Hypothalamus (tissue), 51 donors: ENCODE data around the gene INCA1.

Experiments used
- DNase-seq, 51 donors: peaks; one replicate each; lab custom pipeline; 2025; lab: John Stamatoyannopoulos, UW

INCA1 gene

DNA sequence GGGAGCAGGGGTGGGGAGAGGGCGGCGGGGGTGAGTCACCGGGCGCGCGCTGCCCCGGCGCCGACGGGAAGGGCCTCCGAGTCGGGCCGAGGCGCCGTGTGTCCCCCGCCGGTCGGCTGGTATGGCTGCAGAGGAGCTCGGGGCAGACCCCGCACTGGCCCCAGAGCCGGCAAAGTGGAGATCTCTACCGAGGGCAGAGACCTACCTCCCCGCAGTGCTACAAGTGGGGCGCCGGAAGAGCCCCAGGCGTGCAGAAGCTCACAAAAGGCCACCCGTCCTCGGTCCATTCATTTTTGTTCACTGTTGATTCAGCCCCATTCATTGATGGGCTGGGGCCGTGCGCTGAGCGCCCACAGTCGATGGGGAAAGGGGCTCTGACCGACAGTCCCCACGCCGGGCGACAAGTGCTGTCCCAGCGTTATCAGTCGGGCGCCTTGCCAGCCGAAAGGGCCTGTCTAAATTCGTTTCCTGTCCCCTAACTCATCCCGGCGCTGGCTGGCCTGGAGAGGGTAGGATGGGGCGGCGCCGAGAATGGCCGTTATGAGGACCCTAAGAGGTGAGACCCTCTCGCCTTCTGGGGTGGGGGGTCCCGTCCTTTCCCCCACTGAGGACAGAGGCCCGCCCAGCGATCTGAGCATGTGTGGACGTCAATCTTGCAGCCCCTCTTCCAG lies 47.1 kb downstream of the INCA1 start:
- DNase-seq: peak in 2 of 51 donors; percentile 39 to 45

DNA sequence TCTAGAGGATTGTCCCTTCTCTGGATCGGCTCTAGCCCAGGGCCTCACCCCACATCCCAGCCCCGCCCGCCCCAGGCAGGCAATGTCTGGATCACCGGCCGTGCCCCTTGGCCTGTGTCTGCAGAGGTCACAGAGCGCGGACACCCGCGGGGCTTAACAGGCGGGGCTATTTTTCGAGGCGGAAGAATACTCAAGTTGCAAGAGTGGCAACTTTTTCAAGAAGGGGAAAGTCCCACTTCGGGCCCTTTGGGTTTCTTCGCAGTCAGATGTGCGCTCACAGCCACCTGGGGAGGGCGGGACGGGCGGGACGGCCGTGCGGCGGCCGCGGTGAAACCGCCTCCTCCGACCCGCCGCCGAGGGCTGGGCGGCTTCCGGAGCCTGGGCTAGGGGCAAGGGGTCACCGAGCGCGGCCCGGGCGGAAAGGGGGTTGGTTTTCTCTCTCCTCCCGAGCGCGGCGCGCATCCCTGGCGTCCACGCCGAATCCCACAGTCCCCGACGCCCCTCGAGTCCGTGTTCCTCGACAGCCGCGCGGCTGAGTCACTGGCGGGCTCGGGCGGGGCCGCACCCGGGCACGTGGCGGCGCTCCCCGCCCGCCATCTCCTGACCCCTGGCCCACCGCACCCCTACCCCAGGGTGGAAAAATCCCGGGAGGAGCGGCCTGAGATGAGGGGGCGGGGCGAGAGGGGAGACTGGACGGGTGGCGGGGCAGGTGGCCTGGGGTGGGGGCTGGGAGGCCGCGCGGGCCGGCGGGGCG lies 47.8 kb downstream of the INCA1 start:
- DNase-seq: peak in 29 of 51 donors; percentile 18 to 72 (median 51)

DNA sequence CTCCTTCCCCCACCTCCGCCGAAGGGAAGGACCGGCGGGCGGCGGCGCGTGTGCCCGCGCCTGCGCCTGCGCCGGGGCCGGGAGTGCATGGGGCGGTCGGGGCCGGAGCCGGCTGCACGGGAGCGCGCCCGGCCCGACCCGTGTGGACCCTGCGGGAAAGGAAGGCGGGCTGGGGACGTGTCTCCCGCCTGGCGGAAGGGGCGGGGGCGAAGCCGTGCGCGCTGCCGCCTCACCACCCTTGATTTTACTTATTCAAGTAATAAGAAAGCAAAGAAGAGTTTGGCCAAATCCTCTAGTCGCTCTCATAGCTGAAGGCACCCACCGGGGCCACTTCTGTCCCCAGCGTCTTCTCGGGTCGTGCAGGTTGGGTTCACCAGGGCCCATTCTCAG lies 48.4 kb downstream of the INCA1 start:
- peak in 45 of 51 donors; percentile 42 to 86 (median 70) for DNase-seq

DNA sequence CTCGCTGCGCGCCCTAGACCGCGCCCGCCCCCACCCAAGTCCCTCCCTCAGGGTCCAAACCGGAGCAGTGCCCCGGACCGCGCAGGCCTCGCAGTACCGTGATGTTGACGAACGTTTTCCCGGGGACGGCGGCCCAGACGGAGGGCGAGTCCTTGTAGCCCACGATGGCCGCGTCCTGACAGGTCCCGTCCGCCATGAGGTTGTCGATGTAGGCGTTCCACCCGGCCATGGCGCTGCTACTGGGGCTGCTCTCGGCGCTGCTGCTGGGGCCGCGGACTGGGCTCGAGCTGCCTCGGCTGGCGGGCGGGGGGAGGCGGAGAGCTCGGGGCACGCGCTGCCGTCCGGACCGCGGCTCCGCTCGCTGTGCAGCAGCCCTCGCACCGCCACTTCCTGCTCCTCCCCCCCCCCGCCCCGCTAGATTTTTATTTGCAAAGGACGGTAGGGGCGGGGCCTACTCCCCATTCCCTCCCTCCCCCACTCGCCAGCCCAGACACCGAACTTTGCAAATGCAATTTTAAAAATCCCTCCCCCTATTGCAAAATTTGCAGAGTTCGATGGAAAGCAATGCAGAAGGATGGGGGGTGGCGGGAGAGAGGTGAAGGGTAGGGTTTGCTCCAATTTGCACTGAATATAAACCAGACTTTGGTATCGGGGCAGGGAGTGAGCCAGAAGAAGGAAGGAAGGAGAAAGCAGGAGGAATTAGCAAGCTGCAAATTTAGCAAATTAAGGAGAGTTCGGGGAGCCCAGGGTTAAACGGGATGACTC lies 49.0 kb downstream of the INCA1 start, which contains the start of gene PFN1:
TSS of gene PFN1 (minus strand) at position 365 of the 765 bp plus-strand sequence. CDS start at position 229, 136 bp downstream.
- peak; percentile 39 to 93 (median 74) for DNase-seq

DNA sequence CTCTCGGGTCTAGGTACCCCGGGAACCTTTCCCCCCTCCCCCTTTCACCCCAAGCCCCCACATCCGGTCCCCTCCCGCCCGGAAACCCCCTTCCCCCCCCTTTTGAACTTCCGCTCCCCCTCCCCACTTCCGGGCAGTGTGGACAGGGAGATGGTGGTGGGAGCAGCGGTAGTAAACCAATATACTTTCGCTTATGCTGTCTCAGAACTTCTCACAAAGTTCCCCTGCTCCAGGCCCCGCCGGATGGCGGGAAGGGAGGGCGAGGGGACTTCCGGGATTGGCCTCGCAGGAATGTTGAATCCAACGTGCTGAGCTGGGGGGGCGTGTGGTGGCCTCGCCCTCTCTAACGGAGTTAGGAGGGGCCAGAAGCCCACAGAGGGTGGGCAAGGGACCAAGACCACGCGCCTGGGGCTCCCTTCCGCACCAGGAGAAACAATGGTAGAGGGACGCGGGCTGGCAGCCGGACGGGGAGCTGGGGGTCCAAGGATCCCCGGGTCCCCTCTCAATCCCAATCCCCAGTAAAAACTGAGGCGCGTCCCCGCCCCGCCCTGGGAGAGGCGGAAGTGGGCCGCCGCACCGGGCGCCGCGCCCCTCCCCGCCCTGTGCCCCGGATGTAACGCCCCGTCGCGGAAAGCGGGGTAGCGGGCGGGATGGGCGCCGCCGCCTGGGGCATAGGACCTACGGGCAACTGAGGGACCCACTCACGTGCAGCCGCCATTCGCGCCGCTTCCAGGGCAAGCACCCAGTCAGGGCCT lies 49.7 kb downstream of the INCA1 start:
- DNase-seq: peak in 24 of 51 donors; percentile 24 to 62 (median 48)

DNA sequence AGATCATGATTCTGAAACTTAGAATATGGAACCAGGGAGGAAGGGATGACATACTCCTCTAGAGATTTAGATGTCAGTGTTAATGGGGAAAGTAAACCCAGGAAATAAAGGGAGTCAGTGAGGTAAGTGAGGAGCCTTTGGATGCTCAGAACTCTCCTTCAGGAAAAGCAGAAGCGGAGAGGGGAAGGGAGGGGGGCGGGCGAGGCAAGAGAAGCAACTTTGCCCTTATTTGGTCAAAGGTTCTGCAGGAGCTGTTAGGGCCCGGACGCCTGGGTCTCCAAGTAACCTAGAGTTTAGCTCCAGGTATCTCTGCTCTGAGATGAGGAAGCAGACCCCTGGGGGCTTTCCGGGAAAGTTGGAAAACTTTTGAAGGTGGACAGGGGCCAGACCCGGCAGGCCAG lies 50.3 kb downstream of the INCA1 start:
- no peak for DNase-seq

DNA sequence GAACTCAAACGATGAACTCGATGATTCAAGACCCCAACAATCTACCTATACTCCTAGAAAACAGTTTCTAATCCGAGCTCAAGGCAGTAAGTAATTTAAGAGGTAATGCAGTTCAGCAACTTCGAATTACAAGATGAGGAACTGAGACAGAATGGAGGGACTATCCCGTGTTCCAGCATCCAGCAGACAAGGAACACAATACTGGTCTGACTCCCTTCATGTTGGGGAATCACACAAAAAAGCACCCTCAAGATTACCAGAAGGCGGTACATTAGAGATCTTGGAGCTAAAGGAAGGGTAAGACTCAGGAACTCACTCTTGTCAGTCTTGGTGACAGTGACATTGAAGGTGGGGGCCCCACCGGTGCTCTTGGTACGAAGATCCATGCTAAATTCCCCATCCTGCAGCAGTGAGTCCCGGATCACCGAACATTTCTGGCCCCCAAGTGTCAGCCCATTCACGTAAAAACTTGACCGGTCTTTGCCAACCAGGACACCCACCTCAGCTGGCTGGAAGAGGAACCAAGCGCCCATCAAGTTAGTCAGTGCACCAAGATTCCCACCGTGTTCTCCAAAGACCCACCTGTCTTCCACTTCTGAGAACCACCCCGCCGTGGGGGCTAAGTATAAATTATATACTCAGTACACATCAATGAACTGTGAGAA lies 50.9 kb downstream of the INCA1 start:
- no peak for DNase-seq

DNA sequence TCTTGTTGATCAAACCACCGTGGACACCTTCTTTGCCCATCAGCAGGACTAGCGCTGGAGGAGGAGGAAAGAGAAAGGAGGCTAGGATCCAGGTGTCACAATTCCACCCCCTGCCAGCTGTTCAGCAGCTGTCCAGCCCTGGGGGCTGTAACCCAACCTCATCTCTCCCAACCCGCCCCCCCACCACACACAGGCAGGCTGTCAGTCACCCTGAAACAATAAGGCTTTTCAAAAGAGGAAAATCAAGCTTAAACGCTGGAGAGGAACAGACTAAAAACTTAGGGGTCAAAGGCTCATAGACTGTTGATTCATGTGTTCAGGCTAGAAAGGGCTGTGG lies 51.4 kb downstream of the INCA1 start:
- DNase-seq: no peak

- DNase-seq: peak in 14 of 51 donors; percentile 8 to 66 (median 26)
Observed at GRCh38 chr17:4945176-4945943, 52.0 kb downstream of the INCA1 start.

GRCh38 chr17:4944554-4945175 lies 52.7 kb downstream of the INCA1 start:
- no peak for DNase-seq

GRCh38 chr17:4944163-4944553 lies 53.2 kb downstream of the INCA1 start:
- no peak for DNase-seq

GRCh38 chr17:4942760-4943508 lies 54.4 kb downstream of the INCA1 start:
- no peak for DNase-seq

DNA sequence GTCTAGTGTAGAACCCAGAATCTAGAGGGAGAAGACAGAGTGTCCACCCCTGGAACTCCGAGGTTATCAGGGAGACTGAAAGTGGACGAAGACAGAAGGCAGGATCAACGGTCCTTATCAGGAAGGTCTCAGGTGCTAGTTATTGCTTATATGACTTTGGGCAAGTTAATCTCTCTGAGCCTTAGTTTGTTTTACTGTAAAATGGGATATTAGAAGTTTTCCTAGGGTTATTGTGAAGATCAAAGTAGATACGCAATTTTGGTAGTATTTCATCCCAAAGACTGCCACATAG lies 56.1 kb downstream of the INCA1 start:
- DNase-seq: no peak

DNA sequence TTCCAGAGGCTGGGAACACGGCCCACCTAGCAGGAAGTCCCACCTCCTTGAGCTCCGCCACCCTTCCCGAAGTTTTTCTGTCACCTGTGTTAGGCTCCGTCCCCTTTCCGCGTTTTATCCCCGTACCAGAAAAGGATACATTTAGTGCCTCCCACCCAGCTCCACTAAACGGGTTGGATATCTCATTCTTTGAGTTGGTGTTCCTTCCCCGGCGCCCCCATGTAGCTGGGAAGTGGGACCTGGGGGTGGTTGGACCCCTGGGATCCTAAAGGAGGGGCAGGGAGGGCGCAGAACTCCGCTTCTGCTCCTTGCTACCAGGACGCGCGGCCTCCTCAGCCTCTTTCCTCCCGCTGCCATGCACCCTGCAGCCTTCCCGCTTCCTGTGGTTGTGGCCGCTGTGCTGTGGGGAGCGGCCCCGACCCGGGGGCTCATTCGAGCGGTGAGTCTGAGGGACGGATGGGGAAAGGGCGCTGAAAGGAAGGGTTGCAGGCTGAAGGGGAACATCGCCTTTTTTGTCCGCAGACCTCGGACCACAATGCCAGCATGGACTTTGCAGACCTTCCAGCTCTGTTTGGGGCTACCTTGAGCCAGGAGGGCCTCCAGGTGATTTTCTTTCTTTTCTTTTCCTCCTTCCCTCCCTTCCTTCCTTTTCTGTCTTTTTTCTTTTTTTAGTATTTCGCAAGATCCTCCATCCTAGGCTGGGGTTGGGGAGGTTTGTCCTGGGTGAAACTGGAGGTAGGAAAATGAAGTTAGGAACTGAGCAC lies 56.6 kb downstream of the INCA1 start:
- DNase-seq: peak in 3 of 51 donors; percentile 70 to 80 (median 71)

- DNase-seq: peak; percentile 65 to 99 (median 93)
Observed at GRCh38 chr17:4939796-4940554, 57.3 kb downstream of the INCA1 start, which contains the start of the genes RNF167 and SLC25A11. TSS of gene RNF167 (plus strand) at chr17:4940268. CDS start at chr17:4940910, 642 bp downstream. TSS of gene SLC25A11 (minus strand) at chr17:4940046. CDS start at chr17:4939910, 136 bp downstream.

GRCh38 chr17:4939546-4939795 lies 57.9 kb downstream of the INCA1 start:
- peak in 3 of 51 donors; percentile 49 to 57 (median 54) for DNase-seq
